Astrocyte (in vitro differentiated cells and primary cell): ENCODE measurements around the gene NTSR1.

Experiments
- EZH2 ChIP-seq: IDR thresholded peaks from 2 replicates; pipeline ENCODE4 v1.6.1; 2012; ENCODE audit warnings: mild to moderate bottlenecking, low read length, inconsistent platforms; ENCODE audit not compliant: insufficient read depth
- TF ChIP-seq, protein P1 (sequence below): IDR thresholded peaks from 2 replicates; pipeline ENCODE4 v1.5.1; 2011; ENCODE audit warnings: low read depth, mild to moderate bottlenecking, inconsistent platforms, low read length, moderate library complexity; ENCODE audit not compliant: insufficient read depth

DNA sequence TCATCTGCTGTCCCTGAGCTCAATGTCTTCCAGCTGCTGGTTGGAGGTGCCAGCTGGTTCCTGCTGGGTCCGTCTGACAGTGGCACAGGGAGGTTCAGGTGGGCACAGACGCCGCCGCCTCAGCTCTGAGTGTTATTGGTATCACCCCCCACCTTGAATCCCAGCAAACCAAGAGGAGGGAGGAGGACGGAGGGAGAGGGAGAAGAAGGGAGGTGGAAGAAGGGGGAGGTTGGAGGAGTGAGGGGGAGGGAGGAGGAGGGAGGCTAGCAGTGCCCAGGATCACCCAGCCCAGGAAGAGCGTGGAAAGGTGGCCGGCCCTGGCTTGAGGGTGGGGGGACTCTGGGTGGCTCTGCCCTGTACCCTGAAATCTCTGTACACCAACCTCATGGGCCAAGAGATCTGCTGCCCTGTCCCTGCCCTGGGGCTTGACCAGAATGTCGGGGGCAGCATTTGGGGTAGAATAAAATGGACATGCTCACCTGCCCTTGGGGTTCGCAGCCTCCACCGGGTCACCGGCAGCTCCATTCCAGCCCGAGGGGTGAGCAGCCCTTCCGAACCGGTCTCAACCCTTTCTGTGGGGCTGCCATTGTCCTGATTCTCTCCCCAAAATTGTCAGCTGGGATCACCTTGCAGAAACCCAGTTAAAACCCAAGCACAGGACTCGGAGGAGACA is 17.1 kb downstream of the NTSR1 start:
- TF ChIP-seq, protein P1, sequence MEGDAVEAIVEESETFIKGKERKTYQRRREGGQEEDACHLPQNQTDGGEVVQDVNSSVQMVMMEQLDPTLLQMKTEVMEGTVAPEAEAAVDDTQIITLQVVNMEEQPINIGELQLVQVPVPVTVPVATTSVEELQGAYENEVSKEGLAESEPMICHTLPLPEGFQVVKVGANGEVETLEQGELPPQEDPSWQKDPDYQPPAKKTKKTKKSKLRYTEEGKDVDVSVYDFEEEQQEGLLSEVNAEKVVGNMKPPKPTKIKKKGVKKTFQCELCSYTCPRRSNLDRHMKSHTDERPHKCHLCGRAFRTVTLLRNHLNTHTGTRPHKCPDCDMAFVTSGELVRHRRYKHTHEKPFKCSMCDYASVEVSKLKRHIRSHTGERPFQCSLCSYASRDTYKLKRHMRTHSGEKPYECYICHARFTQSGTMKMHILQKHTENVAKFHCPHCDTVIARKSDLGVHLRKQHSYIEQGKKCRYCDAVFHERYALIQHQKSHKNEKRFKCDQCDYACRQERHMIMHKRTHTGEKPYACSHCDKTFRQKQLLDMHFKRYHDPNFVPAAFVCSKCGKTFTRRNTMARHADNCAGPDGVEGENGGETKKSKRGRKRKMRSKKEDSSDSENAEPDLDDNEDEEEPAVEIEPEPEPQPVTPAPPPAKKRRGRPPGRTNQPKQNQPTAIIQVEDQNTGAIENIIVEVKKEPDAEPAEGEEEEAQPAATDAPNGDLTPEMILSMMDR = no peak
- TF ChIP-seq EZH2 = no peak
